ENCODE data around the gene DNAAF1.

DNA sequence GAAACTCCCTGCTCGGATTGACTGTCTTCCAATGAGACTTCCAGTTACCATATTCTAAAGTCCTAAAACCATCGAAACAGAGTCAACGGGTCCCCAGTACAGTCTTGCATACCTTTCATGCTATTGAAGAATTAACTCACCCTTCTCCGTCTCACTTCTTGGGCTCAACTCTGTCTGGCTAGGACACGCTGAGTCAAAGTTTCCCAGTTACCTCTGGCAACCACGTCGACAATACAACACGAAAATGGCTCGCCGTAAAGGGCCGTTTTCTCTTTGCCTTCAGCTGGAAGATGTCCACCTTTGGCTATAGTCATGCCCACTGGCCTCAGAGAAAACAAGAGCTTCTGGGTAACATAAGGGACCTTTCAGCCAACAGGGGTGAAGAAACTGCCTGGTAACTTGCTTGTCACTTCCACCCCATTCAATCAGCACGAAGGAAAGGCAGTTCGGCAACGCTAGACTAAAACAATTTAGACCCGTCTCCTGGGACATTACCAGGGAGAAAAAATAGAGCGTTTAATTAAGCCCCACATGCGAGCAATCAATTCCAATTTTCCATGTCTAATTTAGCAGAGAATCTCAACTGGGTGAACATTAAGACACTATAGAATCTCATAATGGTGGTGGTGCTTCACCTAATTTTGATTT lies 73.2 kb downstream of the DNAAF1 start:
- TF ChIP-seq POLR2A (IDR thresholded peaks at IDR 0.05; ENCODE audit: low read depth, low read length) (no peak), RAD21 (IDR thresholded peaks at IDR 0.05; ENCODE audit: low read length) (no peak), MAZ (IDR thresholded peaks at IDR 0.05; ENCODE audit: borderline replicate concordance, low read depth, low read length) (no peak), RFX5 (IDR thresholded peaks at IDR 0.05; ENCODE audit: low read depth, low read length) (peak; percentile 30; the same call in 1 of the 2 replicates), MAFK (IDR thresholded peaks at IDR 0.05; ENCODE audit: low read depth, low read length) (no peak), CHD1 (IDR thresholded peaks at IDR 0.05; ENCODE audit: low read depth, low read length) (no peak), FOS (IDR thresholded peaks at IDR 0.05; ENCODE audit: low read depth, low read length) (no peak)
- TF ChIP-seq, protein P1, sequence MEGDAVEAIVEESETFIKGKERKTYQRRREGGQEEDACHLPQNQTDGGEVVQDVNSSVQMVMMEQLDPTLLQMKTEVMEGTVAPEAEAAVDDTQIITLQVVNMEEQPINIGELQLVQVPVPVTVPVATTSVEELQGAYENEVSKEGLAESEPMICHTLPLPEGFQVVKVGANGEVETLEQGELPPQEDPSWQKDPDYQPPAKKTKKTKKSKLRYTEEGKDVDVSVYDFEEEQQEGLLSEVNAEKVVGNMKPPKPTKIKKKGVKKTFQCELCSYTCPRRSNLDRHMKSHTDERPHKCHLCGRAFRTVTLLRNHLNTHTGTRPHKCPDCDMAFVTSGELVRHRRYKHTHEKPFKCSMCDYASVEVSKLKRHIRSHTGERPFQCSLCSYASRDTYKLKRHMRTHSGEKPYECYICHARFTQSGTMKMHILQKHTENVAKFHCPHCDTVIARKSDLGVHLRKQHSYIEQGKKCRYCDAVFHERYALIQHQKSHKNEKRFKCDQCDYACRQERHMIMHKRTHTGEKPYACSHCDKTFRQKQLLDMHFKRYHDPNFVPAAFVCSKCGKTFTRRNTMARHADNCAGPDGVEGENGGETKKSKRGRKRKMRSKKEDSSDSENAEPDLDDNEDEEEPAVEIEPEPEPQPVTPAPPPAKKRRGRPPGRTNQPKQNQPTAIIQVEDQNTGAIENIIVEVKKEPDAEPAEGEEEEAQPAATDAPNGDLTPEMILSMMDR (conservative IDR thresholded peaks at IDR 0.05; ENCODE audit: low read depth, low read length) = no peak
